Measurements from ENCODE around the gene ERO1A. TPM values are rescaled to one million over a fixed set of nuclear protein-coding genes. Genes with fewer than 3 reads are reported as not detected.

ERO1A gene
- total and polyA plus RNA-seq, 2 donors (not counting 1 experiment from before 2014, with no cell fraction given), result 12.2 to 29.7 TPM

DNA sequence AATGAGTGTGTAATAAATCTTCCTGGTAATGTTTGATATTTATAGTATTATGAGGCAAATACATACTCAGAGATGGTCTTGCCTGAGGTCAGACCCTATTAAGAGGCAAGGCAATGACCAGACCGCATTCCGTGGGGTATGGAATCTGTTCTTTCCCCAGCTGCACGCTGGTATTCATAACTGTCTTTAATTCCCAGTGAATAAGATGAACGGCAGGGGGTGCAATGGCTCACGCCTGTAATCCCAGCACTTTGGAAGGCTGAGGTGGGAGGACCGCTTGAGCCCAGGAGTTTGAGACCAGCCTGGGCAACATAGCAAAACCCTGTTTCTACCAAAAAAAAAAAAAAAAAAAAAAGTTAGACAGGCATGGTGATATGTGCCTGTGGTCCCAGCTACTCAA lies 44.6 kb downstream of the ERO1A start:
- no peaks in the 10 kb centered on the region for H3K9me3 Mint-ChIP-seq (ENCODE audit: insufficient read depth)
- Histone ChIP-seq H3K9me3 (ENCODE audit: control extremely low read depth in 1 of 3, control insufficient read depth in 2 of 3, insufficient read depth in 1 of 3, low read length in 2 of 3) (no peaks in the 10 kb centered on the region), H2AFZ (ENCODE audit: insufficient read depth, low read depth, low read length, poor library complexity, severe bottlenecking) (no peak overlapping the region), H3K4me3 (ENCODE audit: control extremely low read depth in 1 of 5, extremely low read depth in 1 of 5, insufficient read depth in 1 of 5, low read depth in 2 of 5, low read length in 4 of 5) (no peak overlapping the region), H3K27ac (ENCODE audit: low read length in 2 of 2) (no peak overlapping the region), H3K4me2 (replicated peaks; ENCODE audit: low read depth, low read length, poor library complexity, severe bottlenecking) (no peak overlapping the region), H4K20me1 (ENCODE audit: control insufficient read depth, insufficient read depth, low read length, poor library complexity, severe bottlenecking) (no peaks in the 10 kb centered on the region), H3K9ac (ENCODE audit: low read length) (no peak overlapping the region), H3K4me1 (ENCODE audit: control insufficient read depth in 2 of 2, insufficient read depth in 2 of 2, low read length in 2 of 2) (no peaks in the 10 kb centered on the region), H3K79me2 (ENCODE audit: control insufficient read depth, insufficient read depth, low read length) (no peaks in the 10 kb centered on the region), H3K27me3 (replicated peaks in 1 of 4; ENCODE audit: control extremely low read depth in 1 of 4, control insufficient read depth in 3 of 4, insufficient read depth in 4 of 4, low read length in 3 of 4) (no peaks in the 10 kb centered on the region), H3K36me3 (replicated peaks in 1 of 2; ENCODE audit: control extremely low read depth in 1 of 2, control insufficient read depth in 1 of 2, extremely low read depth in 1 of 2, insufficient read depth in 2 of 2, low read length in 1 of 2) (peaks cover 1 to 35% of the 10 kb centered on the region in 2 experiments)
- H3K4me3 Mint-ChIP-seq, result no peak overlapping the region
- WGBS (ENCODE audit: insufficient coverage), result 100% methylated on average over 3 of the region's 6 CpGs
- H3K27me3 Mint-ChIP-seq, result no peaks in the 10 kb centered on the region
- CTCF ChIA-PET, result no interaction called here
- H3K27ac Mint-ChIP-seq, result no peak overlapping the region
- no peaks in the 10 kb centered on the region for H3K4me1 Mint-ChIP-seq
- POLR2A ChIA-PET, result no interaction called here
- ATAC-seq (ENCODE audit: low read depth), result no peak
- intact Hi-C loops (cut with micrococcal nuclease), result no loop called here
- TF ChIP-seq EZH2 (IDR thresholded peaks at IDR 0.05; ENCODE audit: borderline replicate concordance, insufficient read depth, low read depth, low read length, poor library complexity, severe bottlenecking), result no peak
- TF ChIP-seq, protein P1, sequence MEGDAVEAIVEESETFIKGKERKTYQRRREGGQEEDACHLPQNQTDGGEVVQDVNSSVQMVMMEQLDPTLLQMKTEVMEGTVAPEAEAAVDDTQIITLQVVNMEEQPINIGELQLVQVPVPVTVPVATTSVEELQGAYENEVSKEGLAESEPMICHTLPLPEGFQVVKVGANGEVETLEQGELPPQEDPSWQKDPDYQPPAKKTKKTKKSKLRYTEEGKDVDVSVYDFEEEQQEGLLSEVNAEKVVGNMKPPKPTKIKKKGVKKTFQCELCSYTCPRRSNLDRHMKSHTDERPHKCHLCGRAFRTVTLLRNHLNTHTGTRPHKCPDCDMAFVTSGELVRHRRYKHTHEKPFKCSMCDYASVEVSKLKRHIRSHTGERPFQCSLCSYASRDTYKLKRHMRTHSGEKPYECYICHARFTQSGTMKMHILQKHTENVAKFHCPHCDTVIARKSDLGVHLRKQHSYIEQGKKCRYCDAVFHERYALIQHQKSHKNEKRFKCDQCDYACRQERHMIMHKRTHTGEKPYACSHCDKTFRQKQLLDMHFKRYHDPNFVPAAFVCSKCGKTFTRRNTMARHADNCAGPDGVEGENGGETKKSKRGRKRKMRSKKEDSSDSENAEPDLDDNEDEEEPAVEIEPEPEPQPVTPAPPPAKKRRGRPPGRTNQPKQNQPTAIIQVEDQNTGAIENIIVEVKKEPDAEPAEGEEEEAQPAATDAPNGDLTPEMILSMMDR (IDR thresholded peaks at IDR 0.05), result no peak
- DNase-seq, result no peak

DNA sequence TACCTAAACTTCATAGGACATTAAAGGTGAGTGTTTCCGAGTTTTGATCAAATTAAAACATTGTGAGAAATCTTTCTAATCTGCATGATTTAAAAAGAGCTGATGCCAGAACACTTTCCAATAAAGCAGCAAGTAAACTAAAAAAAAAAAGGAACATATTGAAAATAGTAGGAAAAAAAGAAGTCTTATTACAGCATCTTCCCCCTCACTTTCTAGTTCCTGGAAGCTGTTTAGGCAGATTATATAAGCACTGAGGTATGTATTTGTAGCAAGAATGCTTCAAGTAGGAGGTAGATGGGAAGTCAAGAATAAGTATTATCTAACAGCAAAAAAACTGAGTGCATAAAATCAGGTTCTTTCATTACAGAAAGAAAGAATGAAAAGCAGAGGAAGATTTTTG lies 45.8 kb downstream of the ERO1A start:
- DNase-seq (no peak), ATAC-seq (ENCODE audit: low read depth) (no peak)
- Histone ChIP-seq H3K9ac (ENCODE audit: low read length) (no peak overlapping the region), H3K27me3 (replicated peaks in 1 of 4; ENCODE audit: control extremely low read depth in 1 of 4, control insufficient read depth in 3 of 4, insufficient read depth in 4 of 4, low read length in 3 of 4) (no peaks in the 10 kb centered on the region), H3K79me2 (ENCODE audit: control insufficient read depth, insufficient read depth, low read length) (no peaks in the 10 kb centered on the region), H2AFZ (ENCODE audit: insufficient read depth, low read depth, low read length, poor library complexity, severe bottlenecking) (no peak overlapping the region), H3K27ac (ENCODE audit: low read length in 2 of 2) (no peak overlapping the region), H3K4me1 (ENCODE audit: control insufficient read depth in 2 of 2, insufficient read depth in 2 of 2, low read length in 2 of 2) (no peaks in the 10 kb centered on the region), H3K36me3 (replicated peaks in 1 of 2; ENCODE audit: control extremely low read depth in 1 of 2, control insufficient read depth in 1 of 2, extremely low read depth in 1 of 2, insufficient read depth in 2 of 2, low read length in 1 of 2) (peaks cover 1 to 36% of the 10 kb centered on the region in 2 experiments), H3K4me2 (replicated peaks; ENCODE audit: low read depth, low read length, poor library complexity, severe bottlenecking) (no peak overlapping the region), H3K9me3 (ENCODE audit: control extremely low read depth in 1 of 3, control insufficient read depth in 2 of 3, insufficient read depth in 1 of 3, low read length in 2 of 3) (no peaks in the 10 kb centered on the region), H3K4me3 (ENCODE audit: control extremely low read depth in 1 of 5, extremely low read depth in 1 of 5, insufficient read depth in 1 of 5, low read depth in 2 of 5, low read length in 4 of 5) (no peak overlapping the region), H4K20me1 (ENCODE audit: control insufficient read depth, insufficient read depth, low read length, poor library complexity, severe bottlenecking) (no peaks in the 10 kb centered on the region)
- POLR2A ChIA-PET, result no interaction called here
- Mint-ChIP-seq H3K27me3 (no peaks in the 10 kb centered on the region), H3K4me3 (no peak overlapping the region), H3K9me3 (ENCODE audit: insufficient read depth) (no peaks in the 10 kb centered on the region), H3K4me1 (no peaks in the 10 kb centered on the region), H3K27ac (no peak overlapping the region)
- CTCF ChIA-PET, result no interaction called here
- intact Hi-C loops (cut with micrococcal nuclease), result no loop called here
- WGBS (ENCODE audit: insufficient coverage), result no CpG with 5 or more reads among the region's 1 CpG
- TF ChIP-seq EZH2 (IDR thresholded peaks at IDR 0.05; ENCODE audit: borderline replicate concordance, insufficient read depth, low read depth, low read length, poor library complexity, severe bottlenecking), result no peak
- TF ChIP-seq, protein P1 (IDR thresholded peaks at IDR 0.05), result no peak

Measured in B cell (primary cell).